Measurements from ENCODE around the gene TMEM26.

TMEM26 gene

GRCh38 chr10:61452655-61453641 is at the start of gene TMEM26:
Gene TMEM26 (minus strand): TSS chr10:61453381. CDS start chr10:61453081, 300 bp downstream.
- ATAC-seq, result peak; percentile 87
- TF ChIP-seq ZC3H10 (CRISPR knock-in tag; IDR thresholded peaks at IDR 0.05), result no peak
- TF ChIP-seq TCF4 (CRISPR knock-in tag; IDR thresholded peaks at IDR 0.05; ENCODE audit: borderline replicate concordance), result no peak
- TF ChIP-seq ZNF565 (CRISPR knock-in tag; conservative IDR thresholded peaks at IDR 0.05; ENCODE audit: low read depth), result no peak
- no peak for TF ChIP-seq GLIS3 (CRISPR knock-in tag; IDR thresholded peaks at IDR 0.05)
- TF ChIP-seq BACH2 (CRISPR knock-in tag; IDR thresholded peaks at IDR 0.05; ENCODE audit: borderline replicate concordance), result no peak
- no peak for TF ChIP-seq ESRRG (CRISPR knock-in tag; IDR thresholded peaks at IDR 0.05)
- no peak for TF ChIP-seq ZFP3 (CRISPR knock-in tag; IDR thresholded peaks at IDR 0.05)
- no peak for TF ChIP-seq ARNTL (CRISPR knock-in tag; IDR thresholded peaks at IDR 0.05; ENCODE audit: borderline replicate concordance, low read depth)
- TF ChIP-seq SNAI2 (CRISPR knock-in tag; IDR thresholded peaks at IDR 0.05), result no peak
- TF ChIP-seq ZFP30 (CRISPR knock-in tag; IDR thresholded peaks at IDR 0.05), result no peak
- no peak for TF ChIP-seq PATZ1 (CRISPR knock-in tag; IDR thresholded peaks at IDR 0.05; ENCODE audit: borderline replicate concordance)

GRCh38 chr10:61500460-61500859 is 47.3 kb upstream of the TMEM26 start:
- TF ChIP-seq TSHZ2 (CRISPR knock-in tag; IDR thresholded peaks at IDR 0.05) (no peak), ARNTL (CRISPR knock-in tag; IDR thresholded peaks at IDR 0.05; ENCODE audit: borderline replicate concordance, low read depth) (no peak), POU6F1 (CRISPR knock-in tag; IDR thresholded peaks at IDR 0.05; ENCODE audit: borderline replicate concordance, low read depth) (no peak), SNAI2 (CRISPR knock-in tag; IDR thresholded peaks at IDR 0.05) (no peak), TCF4 (CRISPR knock-in tag; IDR thresholded peaks at IDR 0.05; ENCODE audit: borderline replicate concordance) (no peak), ZC3H10 (CRISPR knock-in tag; IDR thresholded peaks at IDR 0.05) (no peak), ZNF8 (CRISPR knock-in tag; IDR thresholded peaks at IDR 0.05) (no peak), BACH2 (CRISPR knock-in tag; IDR thresholded peaks at IDR 0.05; ENCODE audit: borderline replicate concordance) (no peak), CSRNP3 (CRISPR knock-in tag; IDR thresholded peaks at IDR 0.05) (no peak), ZNF565 (CRISPR knock-in tag; conservative IDR thresholded peaks at IDR 0.05; ENCODE audit: low read depth) (no peak), ISL1 (CRISPR knock-in tag; IDR thresholded peaks at IDR 0.05) (no peak), GLIS3 (CRISPR knock-in tag; IDR thresholded peaks at IDR 0.05) (no peak), PPARA (CRISPR knock-in tag; IDR thresholded peaks at IDR 0.05; ENCODE audit: borderline replicate concordance) (no peak), PATZ1 (CRISPR knock-in tag; IDR thresholded peaks at IDR 0.05; ENCODE audit: borderline replicate concordance) (no peak), ZFP3 (CRISPR knock-in tag; IDR thresholded peaks at IDR 0.05) (no peak), ZFP30 (CRISPR knock-in tag; IDR thresholded peaks at IDR 0.05) (no peak), CSDC2 (CRISPR knock-in tag; IDR thresholded peaks at IDR 0.05) (no peak), ZNF70 (CRISPR knock-in tag; IDR thresholded peaks at IDR 0.05) (no peak)
- no peak for ATAC-seq
